ENCODE results near the gene LSMEM2. TPM values are rescaled to one million over a fixed set of nuclear protein-coding genes. Genes with fewer than 3 reads are reported as not detected.
A peak's percentile ranks its signal among the peaks of the same experiment; 100 is the strongest.

LSMEM2 gene
- total and polyA plus RNA-seq, 9 of the 15 experiments (the other 6 are each of a cell fraction or from before 2014, with no cell fraction given), result not detected

DNA sequence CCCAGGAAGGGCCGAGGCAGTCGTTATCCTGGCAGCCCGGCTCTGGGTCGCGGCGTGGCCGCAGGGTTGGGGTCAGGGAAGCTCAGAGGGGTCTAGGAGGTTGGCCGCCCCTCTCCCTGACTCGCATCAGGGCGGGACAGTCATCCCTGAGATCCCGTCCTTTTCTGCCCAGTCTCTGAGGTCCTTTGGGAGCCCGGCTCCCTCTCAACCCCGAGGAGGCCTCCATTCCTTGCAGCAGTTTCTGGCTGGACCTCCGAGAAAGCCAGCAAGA, 43.2 kb downstream of the LSMEM2 start (continued):
- TF ChIP-seq FIP1L1 (IDR thresholded peaks at IDR 0.05; ENCODE audit: low read depth, low read length, poor library complexity, severe bottlenecking) (no peak), NFIC (IDR thresholded peaks at IDR 0.05) (peak; percentile 4; the same call in 1 of the 2 replicates), MITF (IDR thresholded peaks at IDR 0.05) (no peak), CC2D1A (IDR thresholded peaks at IDR 0.05) (no peak), DNMT1 (IDR thresholded peaks at IDR 0.05) (no peak)
- TF ChIP-seq, protein P1, sequence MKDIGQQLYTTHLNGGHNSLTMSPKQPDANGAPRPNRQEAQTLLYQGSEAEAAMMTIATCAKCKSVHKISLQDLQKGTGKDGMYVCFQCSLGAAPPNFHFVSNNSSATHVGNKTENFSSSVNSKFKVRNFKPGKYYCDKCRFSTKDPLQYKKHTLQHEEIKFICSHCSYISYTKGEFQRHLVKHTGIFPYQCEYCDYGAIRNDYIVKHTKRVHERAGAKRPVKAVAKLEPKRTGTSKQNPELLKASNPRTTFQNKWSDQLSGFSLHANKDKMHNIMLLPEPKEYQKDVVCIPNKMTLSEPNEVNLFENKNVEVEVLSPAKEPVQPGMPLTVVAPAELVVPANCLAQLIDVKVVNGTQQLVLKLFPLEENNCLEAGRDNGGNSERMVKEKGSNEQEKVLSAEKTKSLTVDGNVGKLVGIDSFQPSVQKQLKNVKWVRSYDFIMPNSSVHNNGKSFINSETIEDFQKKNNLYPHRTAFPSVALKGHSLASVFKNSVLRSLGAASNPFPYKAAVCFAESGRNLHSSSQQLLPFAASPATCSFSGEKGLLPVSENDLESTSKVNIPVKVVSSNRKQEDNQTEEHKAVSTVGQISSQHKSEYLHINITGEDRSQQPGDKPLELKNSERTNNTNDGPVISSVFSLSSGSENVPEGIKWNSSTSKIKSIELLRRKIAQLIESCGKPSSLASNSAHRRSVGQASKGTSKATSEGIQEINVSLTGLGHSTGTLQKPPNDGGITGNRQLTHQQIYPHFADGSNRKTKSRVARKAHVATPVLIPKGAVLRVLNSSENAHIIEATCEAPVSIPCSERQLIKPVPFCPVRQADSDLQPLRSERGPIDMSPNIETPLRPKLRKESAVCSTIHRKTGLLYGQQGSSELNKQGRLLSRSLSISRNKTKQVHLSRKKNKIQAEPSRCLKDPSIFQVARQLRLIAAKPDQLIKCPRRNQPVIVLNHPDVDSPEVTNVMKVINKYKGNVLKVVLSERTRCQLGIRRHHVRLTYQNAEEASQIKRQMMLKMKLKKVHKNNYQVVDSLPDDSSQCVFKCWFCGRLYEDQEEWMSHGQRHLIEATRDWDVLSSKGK (CRISPR knock-in tag; IDR thresholded peaks at IDR 0.05), result no peak
